ENCODE measurements around the gene SLC30A10. TPM values are rescaled to one million over a fixed set of nuclear protein-coding genes. Genes with fewer than 3 reads are reported as not detected.

SLC30A10 gene
- 0.08 TPM in 1 of 2 replicates, not detected in the other for total RNA-seq (ENCODE audit: low replicate concordance)

DNA sequence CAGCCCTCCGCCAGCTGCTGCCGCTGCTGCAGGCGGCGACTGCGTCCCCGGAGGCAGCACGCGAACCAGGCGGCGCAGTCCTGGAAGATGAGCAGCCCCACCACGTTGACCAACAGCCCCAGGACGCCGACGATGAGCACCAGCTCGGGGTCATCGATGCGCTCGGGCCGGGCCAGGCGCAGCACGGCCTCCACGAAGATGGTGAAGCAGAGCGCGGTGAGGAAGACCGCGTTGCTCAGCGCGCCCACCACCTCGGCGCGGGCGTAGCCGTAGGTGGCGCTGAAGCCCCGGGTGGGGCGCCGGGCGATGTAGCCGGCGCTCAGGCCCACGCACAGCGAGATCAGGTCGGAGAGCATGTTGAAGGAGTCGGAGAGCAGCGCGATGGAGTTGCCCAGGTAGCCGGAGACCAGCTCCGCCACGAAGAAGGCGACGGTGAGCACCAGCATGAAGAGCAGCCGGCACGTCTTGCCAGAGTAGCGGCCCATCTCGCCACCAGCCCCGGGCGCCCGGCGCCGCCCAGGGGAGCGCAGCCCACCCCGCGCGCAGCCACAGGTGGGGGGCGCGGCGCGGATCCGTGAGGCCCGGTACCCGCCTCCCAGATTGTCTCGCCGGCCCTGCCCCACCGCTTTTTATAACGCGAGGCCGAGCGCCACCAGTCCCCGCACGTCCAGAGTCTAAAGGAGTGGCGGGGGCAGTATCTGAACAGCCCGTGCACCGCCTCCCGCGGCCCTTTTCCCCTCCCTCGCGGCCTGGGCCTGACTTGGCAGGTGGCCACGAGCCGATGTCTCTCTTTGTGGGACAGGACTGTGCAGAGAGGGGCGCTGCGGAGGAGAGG lies at the start of gene SLC30A10:
Gene SLC30A10 (minus strand): TSS at position 602 of the 835 bp plus-strand sequence. CDS start 117 bp downstream, at position 485.

Other genes starting within 250 kb of the SLC30A10 start
- 78.2 and 192 TPM in 2 replicates for gene EPRS1, start 117.9 kb upstream of the SLC30A10 start, total RNA-seq (ENCODE audit: low replicate concordance)
- gene BPNT1, start 161.2 kb upstream of the SLC30A10 start, total RNA-seq (ENCODE audit: low replicate concordance): 13.0 and 19.6 TPM in 2 replicates
- 50.4 and 77.8 TPM in 2 replicates for gene IARS2, start 165.6 kb upstream of the SLC30A10 start, total RNA-seq (ENCODE audit: low replicate concordance)